Suppressor macrophage treated with lipopolysaccharide for 4 hours (primary cell): ENCODE results near the gene IMP4.

Experiments
- DNase-seq: peaks from one replicate; pipeline ENCODE4 v3.0.0-alpha.2; 2020

IMP4 gene

GRCh38 chr2:130358420-130359350 lies 16.0 kb downstream of the IMP4 start:
- DNase-seq, result no peak

GRCh38 chr2:130359466-130359865 lies 16.8 kb downstream of the IMP4 start:
- DNase-seq, result no peak

GRCh38 chr2:130363479-130363878 lies 20.8 kb downstream of the IMP4 start:
- DNase-seq, result no peak

- peak; percentile 32 for DNase-seq
Observed at GRCh38 chr2:130365075-130365474, 22.4 kb downstream of the IMP4 start.

GRCh38 chr2:130365963-130366362 lies 23.3 kb downstream of the IMP4 start:
- DNase-seq, result no peak

- DNase-seq, result no peak
Observed at GRCh38 chr2:130366720-130367119, 24.0 kb downstream of the IMP4 start.

GRCh38 chr2:130368786-130369185 lies 26.1 kb downstream of the IMP4 start:
- no peak for DNase-seq

GRCh38 chr2:130369311-130369964 lies 26.7 kb downstream of the IMP4 start:
- no peak for DNase-seq

GRCh38 chr2:130369965-130370341 lies 27.3 kb downstream of the IMP4 start:
- DNase-seq, result no peak

GRCh38 chr2:130370490-130370889 lies 27.8 kb downstream of the IMP4 start:
- no peak for DNase-seq

- no peak for DNase-seq
Observed at GRCh38 chr2:130371723-130372054, 29.0 kb downstream of the IMP4 start.

GRCh38 chr2:130372055-130372832 lies 29.5 kb downstream of the IMP4 start:
- peak; percentile 94 for DNase-seq

- no peak for DNase-seq
Observed at GRCh38 chr2:130372833-130373807, 30.4 kb downstream of the IMP4 start.

- DNase-seq, result no peak
Observed at GRCh38 chr2:130373808-130374365, 31.2 kb downstream of the IMP4 start.

- DNase-seq, result peak; percentile 57
Observed at GRCh38 chr2:130374587-130375290, 32.0 kb downstream of the IMP4 start.

GRCh38 chr2:130375291-130376266 lies 32.9 kb downstream of the IMP4 start:
- no peak for DNase-seq

GRCh38 chr2:130376433-130377293 lies 34.0 kb downstream of the IMP4 start:
- DNase-seq, result peak; percentile 57

- DNase-seq, result no peak
Observed at GRCh38 chr2:130377491-130377890, 34.8 kb downstream of the IMP4 start.
